ENCODE results near the gene TLL2. TPM values are rescaled to one million over a fixed set of nuclear protein-coding genes. Genes with fewer than 3 reads are reported as not detected.

TLL2 gene
- total and polyA plus RNA-seq, 4 experiments from 2014 or later, result 0.03 to 0.17 TPM; not detected in 2

- peaks cover 18 to 22% of the 10 kb centered on the region in 2 donors for H3K27me3 Mint-ChIP-seq
- CTCF ChIA-PET (ENCODE audit: partially characterized antibody), result no interaction called here
These were observed 63.1 kb downstream of the TLL2 start for GRCh38 chr10:96450529-96451207.

GRCh38 chr10:96448558-96448957 lies 65.2 kb downstream of the TLL2 start:
- H3K27me3 Mint-ChIP-seq, result peaks cover 24 to 26% of the 10 kb centered on the region in 2 donors
- Histone ChIP-seq H3K4me1 (ENCODE audit: insufficient read depth, low read length) (no peaks in the 10 kb centered on the region), H3K36me3 (ENCODE audit: insufficient read depth, low read length) (no peaks in the 10 kb centered on the region), H3K9me3 (ENCODE audit: control insufficient read depth in 1 of 2, low read length in 2 of 2) (no peaks in the 10 kb centered on the region), H3K27me3 (ENCODE audit: insufficient read depth, low read length) (no peaks in the 10 kb centered on the region), H3K27ac (ENCODE audit: low read depth, low read length) (no peak overlapping the region), H3K4me3 (ENCODE audit: low read length in 2 of 2) (no peak overlapping the region)
- H3K9me3 Mint-ChIP-seq, result peaks cover 0 to 2% (median 0%) of the 10 kb centered on the region in 8 donors
- no peak overlapping the region for H3K27ac Mint-ChIP-seq
- ChIA-PET POLR2A (ENCODE audit: partially characterized antibody) (no interaction called here), CTCF (ENCODE audit: partially characterized antibody) (no interaction called here)
- no peak for DNase-seq
- no peak overlapping the region for H3K4me3 Mint-ChIP-seq
- H3K36me3 Mint-ChIP-seq, result no peaks in the 10 kb centered on the region
- no peaks in the 10 kb centered on the region for H3K4me1 Mint-ChIP-seq
- intact Hi-C loops (cut with micrococcal nuclease), result no loop called here

More at GRCh38 chr10:96450529-96451207, 63.1 kb downstream of the TLL2 start:
- no peak overlapping the region for H3K4me3 Mint-ChIP-seq
- Histone ChIP-seq H3K9me3 (ENCODE audit: control insufficient read depth in 1 of 2, low read length in 2 of 2) (no peaks in the 10 kb centered on the region), H3K4me3 (ENCODE audit: low read length in 2 of 2) (no peak overlapping the region), H3K36me3 (ENCODE audit: insufficient read depth, low read length) (no peaks in the 10 kb centered on the region), H3K4me1 (ENCODE audit: insufficient read depth, low read length) (no peaks in the 10 kb centered on the region), H3K27me3 (ENCODE audit: insufficient read depth, low read length) (no peaks in the 10 kb centered on the region), H3K27ac (ENCODE audit: low read depth, low read length) (no peak overlapping the region)
- intact Hi-C loops (cut with micrococcal nuclease), result no loop called here
- H3K4me1 Mint-ChIP-seq, result no peaks in the 10 kb centered on the region
- DNase-seq, result no peak
- peaks cover 0 to 3% (median 0%) of the 10 kb centered on the region in 8 donors for H3K9me3 Mint-ChIP-seq
- H3K27ac Mint-ChIP-seq, result no peak overlapping the region
- H3K36me3 Mint-ChIP-seq, result no peaks in the 10 kb centered on the region
- POLR2A ChIA-PET (ENCODE audit: partially characterized antibody), result no interaction called here

GRCh38 chr10:96448021-96448457 lies 65.7 kb downstream of the TLL2 start:
- POLR2A ChIA-PET (ENCODE audit: partially characterized antibody), result no interaction called here

GRCh38 chr10:96446966-96447596 lies 66.6 kb downstream of the TLL2 start:
- no peak overlapping the region for H3K4me3 Mint-ChIP-seq
- peaks cover 0 to 2% (median 0%) of the 10 kb centered on the region in 8 donors for H3K9me3 Mint-ChIP-seq
- H3K4me1 Mint-ChIP-seq, result no peaks in the 10 kb centered on the region
- ChIA-PET CTCF (ENCODE audit: partially characterized antibody) (no interaction called here), POLR2A (ENCODE audit: partially characterized antibody) (no interaction called here)
- H3K36me3 Mint-ChIP-seq, result no peaks in the 10 kb centered on the region
- DNase-seq, result no peak
- Histone ChIP-seq H3K4me3 (ENCODE audit: low read length in 2 of 2) (no peak overlapping the region), H3K27me3 (ENCODE audit: insufficient read depth, low read length) (no peaks in the 10 kb centered on the region), H3K27ac (ENCODE audit: low read depth, low read length) (no peak overlapping the region), H3K36me3 (ENCODE audit: insufficient read depth, low read length) (no peaks in the 10 kb centered on the region), H3K4me1 (ENCODE audit: insufficient read depth, low read length) (no peaks in the 10 kb centered on the region), H3K9me3 (ENCODE audit: control insufficient read depth in 1 of 2, low read length in 2 of 2) (no peaks in the 10 kb centered on the region)
- no peak overlapping the region for H3K27ac Mint-ChIP-seq
- H3K27me3 Mint-ChIP-seq, result peaks cover 24 to 28% of the 10 kb centered on the region in 2 donors
- intact Hi-C loops (cut with micrococcal nuclease), result no loop called here

More at GRCh38 chr10:96448021-96448457, 65.7 kb downstream of the TLL2 start:
- intact Hi-C loops (cut with micrococcal nuclease), result no loop called here
- Mint-ChIP-seq H3K27ac (no peak overlapping the region), H3K27me3 (peaks cover 24 to 28% of the 10 kb centered on the region in 2 donors), H3K36me3 (no peaks in the 10 kb centered on the region), H3K4me1 (no peaks in the 10 kb centered on the region), H3K4me3 (no peak overlapping the region), H3K9me3 (peaks cover 0 to 2% (median 0%) of the 10 kb centered on the region in 8 donors)
- no peaks in the 10 kb centered on the region for H3K9me3 ChIP-seq (ENCODE audit: control insufficient read depth in 1 of 2, low read length in 2 of 2)
- no peaks in the 10 kb centered on the region for H3K36me3 ChIP-seq (ENCODE audit: insufficient read depth, low read length)
- H3K4me3 ChIP-seq (ENCODE audit: low read length in 2 of 2), result no peak overlapping the region
- H3K27ac ChIP-seq (ENCODE audit: low read depth, low read length), result no peak overlapping the region
- CTCF ChIA-PET (ENCODE audit: partially characterized antibody), result no interaction called here
- H3K27me3 ChIP-seq (ENCODE audit: insufficient read depth, low read length), result no peaks in the 10 kb centered on the region
- no peak for DNase-seq
- no peaks in the 10 kb centered on the region for H3K4me1 ChIP-seq (ENCODE audit: insufficient read depth, low read length)

- no peaks in the 10 kb centered on the region for H3K9me3 Mint-ChIP-seq
- no peak overlapping the region for H3K4me3 Mint-ChIP-seq
- Histone ChIP-seq H3K27me3 (ENCODE audit: insufficient read depth, low read length) (peaks cover 4% of the 10 kb centered on the region), H3K4me1 (ENCODE audit: insufficient read depth, low read length) (no peaks in the 10 kb centered on the region), H3K27ac (ENCODE audit: low read depth, low read length) (no peak overlapping the region), H3K9me3 (ENCODE audit: control insufficient read depth in 1 of 2, low read length in 2 of 2) (no peaks in the 10 kb centered on the region), H3K36me3 (ENCODE audit: insufficient read depth, low read length) (no peaks in the 10 kb centered on the region), H3K4me3 (ENCODE audit: low read length in 2 of 2) (no peak overlapping the region)
- POLR2A ChIA-PET (ENCODE audit: partially characterized antibody), result no interaction called here
- intact Hi-C loops (cut with micrococcal nuclease), result no loop called here
- CTCF ChIA-PET (ENCODE audit: partially characterized antibody), result no interaction called here
- peaks cover 14 to 16% of the 10 kb centered on the region in 2 donors for H3K27me3 Mint-ChIP-seq
- no peaks in the 10 kb centered on the region for H3K4me1 Mint-ChIP-seq
- H3K36me3 Mint-ChIP-seq, result no peaks in the 10 kb centered on the region
- H3K27ac Mint-ChIP-seq, result no peak overlapping the region
- no peak for DNase-seq
These were observed 71.6 kb downstream of the TLL2 start for GRCh38 chr10:96441987-96442643.

- H3K27me3 ChIP-seq (ENCODE audit: insufficient read depth, low read length), result peaks cover 4% of the 10 kb centered on the region
- H3K36me3 Mint-ChIP-seq, result no peaks in the 10 kb centered on the region
- no peak overlapping the region for H3K4me3 ChIP-seq (ENCODE audit: low read length in 2 of 2)
- H3K9me3 Mint-ChIP-seq, result no peaks in the 10 kb centered on the region
- H3K27ac ChIP-seq (ENCODE audit: low read depth, low read length), result no peak overlapping the region
- ChIA-PET POLR2A (ENCODE audit: partially characterized antibody) (no interaction called here), CTCF (ENCODE audit: partially characterized antibody) (no interaction called here)
- H3K4me3 Mint-ChIP-seq, result no peak overlapping the region
- no peak for DNase-seq
- H3K27me3 Mint-ChIP-seq, result peaks cover 9 to 10% of the 10 kb centered on the region in 2 donors
- H3K4me1 ChIP-seq (ENCODE audit: insufficient read depth, low read length), result no peaks in the 10 kb centered on the region
- H3K36me3 ChIP-seq (ENCODE audit: insufficient read depth, low read length), result no peaks in the 10 kb centered on the region
- no peaks in the 10 kb centered on the region for H3K9me3 ChIP-seq (ENCODE audit: control insufficient read depth in 1 of 2, low read length in 2 of 2)
- no peaks in the 10 kb centered on the region for H3K4me1 Mint-ChIP-seq
- H3K27ac Mint-ChIP-seq, result no peak overlapping the region
- intact Hi-C loops (cut with micrococcal nuclease), result no loop called here
These were observed 72.3 kb downstream of the TLL2 start for GRCh38 chr10:96441322-96441885.
